KMS-11 (cell line): Measurements from ENCODE around the gene DTNBP1.

Source experiments
- H2AFZ ChIP-seq: fragments of 200-600 bp; sonication (generic); 2 replicates; pipeline ENCODE4 v1.6.1; 2016; ENCODE audit warnings: antibody characterized with exemption, mixed run types, low read depth
- H3K27ac ChIP-seq: fragments of 200-600 bp; sonication (generic); 2 replicates; pipeline ENCODE4 v1.6.1; 2016; ENCODE audit warnings: mild to moderate bottlenecking, mixed run types
- H3K27me3 ChIP-seq: fragments of 200-600 bp; sonication (generic); 2 replicates; pipeline ENCODE4 v1.6.1; 2017; ENCODE audit warnings: mild to moderate bottlenecking, low read depth, mixed run types, moderate library complexity; ENCODE audit not compliant: insufficient read depth
- H3K36me3 ChIP-seq: fragments of 200-600 bp; sonication (generic); 2 replicates; pipeline ENCODE4 v1.6.1; 2017; ENCODE audit warnings: mild to moderate bottlenecking, mixed run types; ENCODE audit not compliant: insufficient read depth
- H3K4me1 ChIP-seq: fragments of 200-600 bp; sonication (generic); 2 replicates; pipeline ENCODE4 v1.6.1; 2016; ENCODE audit warnings: mild to moderate bottlenecking, low read depth, mixed run types; ENCODE audit not compliant: poor library complexity, severe bottlenecking
- H3K4me2 ChIP-seq: fragments of 200-600 bp; sonication (generic); 2 replicates; pipeline ENCODE4 v1.7.0; 2016; ENCODE audit warnings: mild to moderate bottlenecking, mixed run types
- H3K4me3 ChIP-seq: fragments of 200-600 bp; sonication (generic); IDR thresholded peaks from 2 replicates; pipeline ENCODE4 v1.6.1; 2017; ENCODE audit warnings: low read depth, low read length, mixed read lengths; ENCODE audit not compliant: insufficient read depth
- H3K79me2 ChIP-seq: fragments of 200-600 bp; sonication (generic); 2 replicates; pipeline ENCODE4 v1.6.1; 2016; ENCODE audit warnings: low read depth, mixed run types; ENCODE audit not compliant: insufficient read depth
- H3K9ac ChIP-seq: fragments of 200-600 bp; sonication (generic); 2 replicates; pipeline ENCODE4 v1.6.1; 2016; ENCODE audit warnings: mild to moderate bottlenecking, mixed run types
- H4K20me1 ChIP-seq: fragments of 200-600 bp; sonication (generic); 2 replicates; pipeline ENCODE4 v1.6.1; 2016; ENCODE audit warnings: mild to moderate bottlenecking, mixed run types; ENCODE audit not compliant: insufficient read depth
- TF ChIP-seq, protein P1 (sequence below): fragments of 200-600 bp; sonication (generic); conservative IDR thresholded peaks from 2 replicates; pipeline ENCODE4 v1.6.1; 2017; ENCODE audit warnings: low read depth, mild to moderate bottlenecking, antibody characterized with exemption, low read length, moderate library complexity, mixed read lengths

DTNBP1 gene

GRCh38 chr6:15487262-15487661, 175.6 kb downstream of the DTNBP1 start:
- no peaks in the 10 kb centered on the region for H3K36me3 ChIP-seq
- H2AFZ ChIP-seq: no peak overlapping the region
- H3K9ac ChIP-seq: no peak overlapping the region
- TF ChIP-seq, protein P1, sequence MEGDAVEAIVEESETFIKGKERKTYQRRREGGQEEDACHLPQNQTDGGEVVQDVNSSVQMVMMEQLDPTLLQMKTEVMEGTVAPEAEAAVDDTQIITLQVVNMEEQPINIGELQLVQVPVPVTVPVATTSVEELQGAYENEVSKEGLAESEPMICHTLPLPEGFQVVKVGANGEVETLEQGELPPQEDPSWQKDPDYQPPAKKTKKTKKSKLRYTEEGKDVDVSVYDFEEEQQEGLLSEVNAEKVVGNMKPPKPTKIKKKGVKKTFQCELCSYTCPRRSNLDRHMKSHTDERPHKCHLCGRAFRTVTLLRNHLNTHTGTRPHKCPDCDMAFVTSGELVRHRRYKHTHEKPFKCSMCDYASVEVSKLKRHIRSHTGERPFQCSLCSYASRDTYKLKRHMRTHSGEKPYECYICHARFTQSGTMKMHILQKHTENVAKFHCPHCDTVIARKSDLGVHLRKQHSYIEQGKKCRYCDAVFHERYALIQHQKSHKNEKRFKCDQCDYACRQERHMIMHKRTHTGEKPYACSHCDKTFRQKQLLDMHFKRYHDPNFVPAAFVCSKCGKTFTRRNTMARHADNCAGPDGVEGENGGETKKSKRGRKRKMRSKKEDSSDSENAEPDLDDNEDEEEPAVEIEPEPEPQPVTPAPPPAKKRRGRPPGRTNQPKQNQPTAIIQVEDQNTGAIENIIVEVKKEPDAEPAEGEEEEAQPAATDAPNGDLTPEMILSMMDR: no peak
- H3K4me2 ChIP-seq: no peak overlapping the region
- no peaks in the 10 kb centered on the region for H4K20me1 ChIP-seq
- H3K79me2 ChIP-seq: no peaks in the 10 kb centered on the region; the same call in 1 of the 2 replicates
- H3K27ac ChIP-seq: no peak overlapping the region
- H3K4me3 ChIP-seq: no peak overlapping the region
- no peaks in the 10 kb centered on the region for H3K27me3 ChIP-seq
- peaks cover 14% of the 10 kb centered on the region for H3K4me1 ChIP-seq

DNA sequence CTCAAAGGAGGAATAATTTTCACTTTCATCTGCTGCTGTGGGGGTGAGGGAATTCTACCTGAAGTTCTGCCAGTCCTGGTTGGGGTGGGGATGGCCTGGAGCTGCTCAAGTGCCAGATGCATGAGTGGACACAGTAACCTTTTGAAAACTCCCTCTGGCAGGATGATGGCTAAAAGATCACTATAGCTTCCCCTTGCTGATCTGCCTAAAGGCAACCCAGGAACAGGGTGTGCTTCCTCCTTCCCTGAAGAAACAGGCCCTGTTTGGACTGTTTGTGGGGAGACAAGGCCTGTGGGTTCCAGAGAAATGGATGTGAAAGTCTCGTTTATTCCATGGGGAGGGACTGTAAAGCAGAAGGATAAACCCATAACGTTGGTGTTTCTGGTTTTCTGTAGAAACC, 176.9 kb downstream of the DTNBP1 start:
- no peaks in the 10 kb centered on the region for H3K36me3 ChIP-seq
- H2AFZ ChIP-seq: no peak overlapping the region
- H3K4me2 ChIP-seq: no peak overlapping the region
- TF ChIP-seq, protein P1: no peak
- no peaks in the 10 kb centered on the region for H3K27me3 ChIP-seq
- no peak overlapping the region for H3K9ac ChIP-seq
- no peaks in the 10 kb centered on the region for H4K20me1 ChIP-seq
- no peak overlapping the region for H3K27ac ChIP-seq
- H3K4me1 ChIP-seq: peaks cover 20% of the 10 kb centered on the region
- no peak overlapping the region for H3K4me3 ChIP-seq
- H3K79me2 ChIP-seq: no peaks in the 10 kb centered on the region; the same call in 1 of the 2 replicates

GRCh38 chr6:15484821-15485220, 178.0 kb downstream of the DTNBP1 start:
- no peak overlapping the region for H2AFZ ChIP-seq
- H3K27ac ChIP-seq: no peak overlapping the region
- H3K27me3 ChIP-seq: no peaks in the 10 kb centered on the region
- H3K4me2 ChIP-seq: no peak overlapping the region
- TF ChIP-seq, protein P1: no peak
- no peak overlapping the region for H3K9ac ChIP-seq
- no peaks in the 10 kb centered on the region for H3K36me3 ChIP-seq
- no peaks in the 10 kb centered on the region for H4K20me1 ChIP-seq
- no peak overlapping the region for H3K4me3 ChIP-seq
- peaks cover 20% of the 10 kb centered on the region for H3K4me1 ChIP-seq
- H3K79me2 ChIP-seq: no peaks in the 10 kb centered on the region; the same call in 1 of the 2 replicates

- no peak overlapping the region for H2AFZ ChIP-seq
- no peak overlapping the region for H3K27ac ChIP-seq
- H3K4me2 ChIP-seq: no peak overlapping the region
- H4K20me1 ChIP-seq: no peaks in the 10 kb centered on the region
- H3K4me1 ChIP-seq: peaks cover 20% of the 10 kb centered on the region
- no peaks in the 10 kb centered on the region; the same call in 1 of the 2 replicates for H3K79me2 ChIP-seq
- TF ChIP-seq, protein P1: no peak
- no peak overlapping the region for H3K9ac ChIP-seq
- H3K4me3 ChIP-seq: no peak overlapping the region
- H3K27me3 ChIP-seq: no peaks in the 10 kb centered on the region
- H3K36me3 ChIP-seq: no peaks in the 10 kb centered on the region
These were observed 178.7 kb downstream of the DTNBP1 start for GRCh38 chr6:15484140-15484539.
